ENCODE measurements around the gene SAMM50. TPM values are rescaled to one million over a fixed set of nuclear protein-coding genes. Genes with fewer than 3 reads are reported as not detected.
A peak's percentile ranks its signal among the peaks of the same experiment; 100 is the strongest.

SAMM50 gene
- total and polyA plus RNA-seq, 10 of the 15 experiments (the other 5 are each of a cell fraction or from before 2014, with no cell fraction given): 38.2 to 126 (median 62.4) TPM

DNA sequence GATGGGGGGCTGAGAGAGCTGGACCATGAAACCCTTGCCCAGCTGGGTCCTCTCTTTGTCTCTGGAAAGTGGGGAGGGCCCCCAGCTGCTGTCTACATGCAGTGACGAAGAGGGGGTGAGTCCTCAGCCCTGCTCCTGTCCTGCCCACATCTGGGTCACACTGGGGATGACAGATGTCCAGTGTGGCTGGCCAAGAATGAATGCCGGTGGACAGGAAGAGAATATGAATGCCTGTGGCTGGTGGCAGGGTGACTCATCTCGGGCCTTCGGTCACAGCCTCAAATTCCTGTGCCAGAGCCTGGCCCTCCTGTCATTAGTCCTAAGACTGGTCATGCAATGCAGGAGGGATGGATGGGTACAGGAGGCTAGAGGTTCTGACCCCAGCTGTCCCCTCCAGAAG, 33.9 kb upstream of the SAMM50 start (continued):
- TF ChIP-seq, protein P1, sequence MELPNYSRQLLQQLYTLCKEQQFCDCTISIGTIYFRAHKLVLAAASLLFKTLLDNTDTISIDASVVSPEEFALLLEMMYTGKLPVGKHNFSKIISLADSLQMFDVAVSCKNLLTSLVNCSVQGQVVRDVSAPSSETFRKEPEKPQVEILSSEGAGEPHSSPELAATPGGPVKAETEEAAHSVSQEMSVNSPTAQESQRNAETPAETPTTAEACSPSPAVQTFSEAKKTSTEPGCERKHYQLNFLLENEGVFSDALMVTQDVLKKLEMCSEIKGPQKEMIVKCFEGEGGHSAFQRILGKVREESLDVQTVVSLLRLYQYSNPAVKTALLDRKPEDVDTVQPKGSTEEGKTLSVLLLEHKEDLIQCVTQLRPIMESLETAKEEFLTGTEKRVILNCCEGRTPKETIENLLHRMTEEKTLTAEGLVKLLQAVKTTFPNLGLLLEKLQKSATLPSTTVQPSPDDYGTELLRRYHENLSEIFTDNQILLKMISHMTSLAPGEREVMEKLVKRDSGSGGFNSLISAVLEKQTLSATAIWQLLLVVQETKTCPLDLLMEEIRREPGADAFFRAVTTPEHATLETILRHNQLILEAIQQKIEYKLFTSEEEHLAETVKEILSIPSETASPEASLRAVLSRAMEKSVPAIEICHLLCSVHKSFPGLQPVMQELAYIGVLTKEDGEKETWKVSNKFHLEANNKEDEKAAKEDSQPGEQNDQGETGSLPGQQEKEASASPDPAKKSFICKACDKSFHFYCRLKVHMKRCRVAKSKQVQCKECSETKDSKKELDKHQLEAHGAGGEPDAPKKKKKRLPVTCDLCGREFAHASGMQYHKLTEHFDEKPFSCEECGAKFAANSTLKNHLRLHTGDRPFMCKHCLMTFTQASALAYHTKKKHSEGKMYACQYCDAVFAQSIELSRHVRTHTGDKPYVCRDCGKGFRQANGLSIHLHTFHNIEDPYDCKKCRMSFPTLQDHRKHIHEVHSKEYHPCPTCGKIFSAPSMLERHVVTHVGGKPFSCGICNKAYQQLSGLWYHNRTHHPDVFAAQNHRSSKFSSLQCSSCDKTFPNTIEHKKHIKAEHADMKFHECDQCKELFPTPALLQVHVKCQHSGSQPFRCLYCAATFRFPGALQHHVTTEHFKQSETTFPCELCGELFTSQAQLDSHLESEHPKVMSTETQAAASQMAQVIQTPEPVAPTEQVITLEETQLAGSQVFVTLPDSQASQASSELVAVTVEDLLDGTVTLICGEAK (IDR thresholded peaks at IDR 0.05; ENCODE audit: borderline replicate concordance): no peak
- TF ChIP-seq KDM1A (IDR thresholded peaks at IDR 0.05; ENCODE audit: borderline replicate concordance) (no peak), RAD21 (IDR thresholded peaks at IDR 0.05; ENCODE audit: insufficient read depth, low read depth, low read length) (no peak), CREB1 (IDR thresholded peaks at IDR 0.05; ENCODE audit: low read depth) (no peak)

DNA sequence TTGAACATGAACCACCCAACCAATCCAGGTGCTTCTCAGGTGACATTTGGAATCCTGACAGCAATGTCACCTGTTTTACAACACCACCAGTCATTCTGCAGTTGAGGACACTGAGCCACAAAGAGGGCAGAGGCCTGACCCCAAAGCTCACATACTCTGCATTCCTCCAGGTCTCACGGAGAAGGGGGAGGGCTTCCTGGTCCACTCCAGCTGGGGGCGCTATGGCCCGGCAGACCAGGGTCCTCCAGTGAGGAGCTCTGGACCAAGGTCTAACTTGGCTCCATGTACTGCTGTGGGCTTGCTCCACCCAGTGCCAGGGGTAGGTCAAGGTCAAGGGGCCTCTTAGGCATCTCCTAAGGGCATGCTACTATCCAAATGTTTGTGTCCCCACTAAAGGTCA, 33.1 kb upstream of the SAMM50 start:
- no peaks in the 10 kb centered on the region for H4K20me1 ChIP-seq (ENCODE audit: control insufficient read depth, insufficient read depth)
- no peaks in the 10 kb centered on the region for H3K4me1 ChIP-seq (ENCODE audit: control insufficient read depth, insufficient read depth, low read length)
- H3K79me2 ChIP-seq (ENCODE audit: control insufficient read depth, insufficient read depth, low read length): no peaks in the 10 kb centered on the region
- H3K27ac ChIP-seq (ENCODE audit: control insufficient read depth, insufficient read depth): no peak overlapping the region
- no peak overlapping the region for H3K4me2 ChIP-seq (ENCODE audit: control insufficient read depth, insufficient read depth)
- ChIA-PET SMC1A (ENCODE audit: uncharacterized antibody, unreplicated experiment) (no interaction called here), RAD21 (ENCODE audit: unreplicated experiment) (no interaction called here), CTCF (no interaction called here), POLR2A (no interaction called here)
- no peak for DNase-seq (ENCODE audit: low read depth, low spot score)
- no TSS peak for BruUV-seq (replicated peaks)
- in situ Hi-C loops (cut with MboI) (no loop called here), intact Hi-C loops (cut with micrococcal nuclease; ENCODE audit: unreplicated experiment) (no loop called here)
- no peak for ATAC-seq
- peaks cover 0 to 3% of the 10 kb centered on the region in 2 experiments; a peak in 2 of 4 replicates for H3K27me3 ChIP-seq (replicated peaks in 1 of 2; ENCODE audit: control insufficient read depth in 2 of 2, insufficient read depth in 2 of 2, low read length in 1 of 2)
- no peaks in the 10 kb centered on the region for H3K9me3 ChIP-seq (replicated peaks; ENCODE audit: control insufficient read depth, insufficient read depth, low read length)
- 95% methylated on average over 3 of the region's 3 CpGs for WGBS (ENCODE audit: insufficient coverage, insufficient replicate concordance, low lambda C conversion rate, missing lambda C conversion rate)
- no peak overlapping the region for H3K4me3 ChIP-seq
- no peak overlapping the region for H3K9ac ChIP-seq (ENCODE audit: control insufficient read depth, insufficient read depth, low read length)
- TF ChIP-seq, protein P2, sequence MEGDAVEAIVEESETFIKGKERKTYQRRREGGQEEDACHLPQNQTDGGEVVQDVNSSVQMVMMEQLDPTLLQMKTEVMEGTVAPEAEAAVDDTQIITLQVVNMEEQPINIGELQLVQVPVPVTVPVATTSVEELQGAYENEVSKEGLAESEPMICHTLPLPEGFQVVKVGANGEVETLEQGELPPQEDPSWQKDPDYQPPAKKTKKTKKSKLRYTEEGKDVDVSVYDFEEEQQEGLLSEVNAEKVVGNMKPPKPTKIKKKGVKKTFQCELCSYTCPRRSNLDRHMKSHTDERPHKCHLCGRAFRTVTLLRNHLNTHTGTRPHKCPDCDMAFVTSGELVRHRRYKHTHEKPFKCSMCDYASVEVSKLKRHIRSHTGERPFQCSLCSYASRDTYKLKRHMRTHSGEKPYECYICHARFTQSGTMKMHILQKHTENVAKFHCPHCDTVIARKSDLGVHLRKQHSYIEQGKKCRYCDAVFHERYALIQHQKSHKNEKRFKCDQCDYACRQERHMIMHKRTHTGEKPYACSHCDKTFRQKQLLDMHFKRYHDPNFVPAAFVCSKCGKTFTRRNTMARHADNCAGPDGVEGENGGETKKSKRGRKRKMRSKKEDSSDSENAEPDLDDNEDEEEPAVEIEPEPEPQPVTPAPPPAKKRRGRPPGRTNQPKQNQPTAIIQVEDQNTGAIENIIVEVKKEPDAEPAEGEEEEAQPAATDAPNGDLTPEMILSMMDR (IDR thresholded peaks at IDR 0.05 in 2 of 3, conservative IDR thresholded peaks at IDR 0.05 in 1 of 3; ENCODE audit: control insufficient read depth in 2 of 3, extremely low read depth in 1 of 3, insufficient read depth in 1 of 3, low read depth in 3 of 3, low read length in 3 of 3): peak in 1 of 3 experiments; percentile 10; a peak in 1 of 6 replicates
- TF ChIP-seq, protein P3, sequence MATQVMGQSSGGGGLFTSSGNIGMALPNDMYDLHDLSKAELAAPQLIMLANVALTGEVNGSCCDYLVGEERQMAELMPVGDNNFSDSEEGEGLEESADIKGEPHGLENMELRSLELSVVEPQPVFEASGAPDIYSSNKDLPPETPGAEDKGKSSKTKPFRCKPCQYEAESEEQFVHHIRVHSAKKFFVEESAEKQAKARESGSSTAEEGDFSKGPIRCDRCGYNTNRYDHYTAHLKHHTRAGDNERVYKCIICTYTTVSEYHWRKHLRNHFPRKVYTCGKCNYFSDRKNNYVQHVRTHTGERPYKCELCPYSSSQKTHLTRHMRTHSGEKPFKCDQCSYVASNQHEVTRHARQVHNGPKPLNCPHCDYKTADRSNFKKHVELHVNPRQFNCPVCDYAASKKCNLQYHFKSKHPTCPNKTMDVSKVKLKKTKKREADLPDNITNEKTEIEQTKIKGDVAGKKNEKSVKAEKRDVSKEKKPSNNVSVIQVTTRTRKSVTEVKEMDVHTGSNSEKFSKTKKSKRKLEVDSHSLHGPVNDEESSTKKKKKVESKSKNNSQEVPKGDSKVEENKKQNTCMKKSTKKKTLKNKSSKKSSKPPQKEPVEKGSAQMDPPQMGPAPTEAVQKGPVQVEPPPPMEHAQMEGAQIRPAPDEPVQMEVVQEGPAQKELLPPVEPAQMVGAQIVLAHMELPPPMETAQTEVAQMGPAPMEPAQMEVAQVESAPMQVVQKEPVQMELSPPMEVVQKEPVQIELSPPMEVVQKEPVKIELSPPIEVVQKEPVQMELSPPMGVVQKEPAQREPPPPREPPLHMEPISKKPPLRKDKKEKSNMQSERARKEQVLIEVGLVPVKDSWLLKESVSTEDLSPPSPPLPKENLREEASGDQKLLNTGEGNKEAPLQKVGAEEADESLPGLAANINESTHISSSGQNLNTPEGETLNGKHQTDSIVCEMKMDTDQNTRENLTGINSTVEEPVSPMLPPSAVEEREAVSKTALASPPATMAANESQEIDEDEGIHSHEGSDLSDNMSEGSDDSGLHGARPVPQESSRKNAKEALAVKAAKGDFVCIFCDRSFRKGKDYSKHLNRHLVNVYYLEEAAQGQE (IDR thresholded peaks at IDR 0.05; ENCODE audit: low read depth, low read length): no peak
- TF ChIP-seq NR2C1 (IDR thresholded peaks at IDR 0.05): no peak
- FAIRE-seq: no peak
- no peaks in the 10 kb centered on the region for H3K36me3 ChIP-seq (ENCODE audit: control insufficient read depth in 2 of 2, insufficient read depth in 2 of 2, low read length in 1 of 2)
- H2AFZ ChIP-seq (ENCODE audit: control insufficient read depth, low read depth, low read length): no peak overlapping the region

Data from GM12878 (cell line).